HG03520 (cell line): Measurements from ENCODE around the gene USH2A.

ENCODE experiments used
- ATAC-seq: cut with Tn5 transposase; IDR thresholded peaks from one replicate; pipeline ENCODE4 v1.9.1; 2021; ENCODE audit warnings: mild to moderate bottlenecking, moderate library complexity; ENCODE audit not compliant: unreplicated experiment

The USH2A gene, protein sequence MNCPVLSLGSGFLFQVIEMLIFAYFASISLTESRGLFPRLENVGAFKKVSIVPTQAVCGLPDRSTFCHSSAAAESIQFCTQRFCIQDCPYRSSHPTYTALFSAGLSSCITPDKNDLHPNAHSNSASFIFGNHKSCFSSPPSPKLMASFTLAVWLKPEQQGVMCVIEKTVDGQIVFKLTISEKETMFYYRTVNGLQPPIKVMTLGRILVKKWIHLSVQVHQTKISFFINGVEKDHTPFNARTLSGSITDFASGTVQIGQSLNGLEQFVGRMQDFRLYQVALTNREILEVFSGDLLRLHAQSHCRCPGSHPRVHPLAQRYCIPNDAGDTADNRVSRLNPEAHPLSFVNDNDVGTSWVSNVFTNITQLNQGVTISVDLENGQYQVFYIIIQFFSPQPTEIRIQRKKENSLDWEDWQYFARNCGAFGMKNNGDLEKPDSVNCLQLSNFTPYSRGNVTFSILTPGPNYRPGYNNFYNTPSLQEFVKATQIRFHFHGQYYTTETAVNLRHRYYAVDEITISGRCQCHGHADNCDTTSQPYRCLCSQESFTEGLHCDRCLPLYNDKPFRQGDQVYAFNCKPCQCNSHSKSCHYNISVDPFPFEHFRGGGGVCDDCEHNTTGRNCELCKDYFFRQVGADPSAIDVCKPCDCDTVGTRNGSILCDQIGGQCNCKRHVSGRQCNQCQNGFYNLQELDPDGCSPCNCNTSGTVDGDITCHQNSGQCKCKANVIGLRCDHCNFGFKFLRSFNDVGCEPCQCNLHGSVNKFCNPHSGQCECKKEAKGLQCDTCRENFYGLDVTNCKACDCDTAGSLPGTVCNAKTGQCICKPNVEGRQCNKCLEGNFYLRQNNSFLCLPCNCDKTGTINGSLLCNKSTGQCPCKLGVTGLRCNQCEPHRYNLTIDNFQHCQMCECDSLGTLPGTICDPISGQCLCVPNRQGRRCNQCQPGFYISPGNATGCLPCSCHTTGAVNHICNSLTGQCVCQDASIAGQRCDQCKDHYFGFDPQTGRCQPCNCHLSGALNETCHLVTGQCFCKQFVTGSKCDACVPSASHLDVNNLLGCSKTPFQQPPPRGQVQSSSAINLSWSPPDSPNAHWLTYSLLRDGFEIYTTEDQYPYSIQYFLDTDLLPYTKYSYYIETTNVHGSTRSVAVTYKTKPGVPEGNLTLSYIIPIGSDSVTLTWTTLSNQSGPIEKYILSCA (N-terminal part only)

DNA sequence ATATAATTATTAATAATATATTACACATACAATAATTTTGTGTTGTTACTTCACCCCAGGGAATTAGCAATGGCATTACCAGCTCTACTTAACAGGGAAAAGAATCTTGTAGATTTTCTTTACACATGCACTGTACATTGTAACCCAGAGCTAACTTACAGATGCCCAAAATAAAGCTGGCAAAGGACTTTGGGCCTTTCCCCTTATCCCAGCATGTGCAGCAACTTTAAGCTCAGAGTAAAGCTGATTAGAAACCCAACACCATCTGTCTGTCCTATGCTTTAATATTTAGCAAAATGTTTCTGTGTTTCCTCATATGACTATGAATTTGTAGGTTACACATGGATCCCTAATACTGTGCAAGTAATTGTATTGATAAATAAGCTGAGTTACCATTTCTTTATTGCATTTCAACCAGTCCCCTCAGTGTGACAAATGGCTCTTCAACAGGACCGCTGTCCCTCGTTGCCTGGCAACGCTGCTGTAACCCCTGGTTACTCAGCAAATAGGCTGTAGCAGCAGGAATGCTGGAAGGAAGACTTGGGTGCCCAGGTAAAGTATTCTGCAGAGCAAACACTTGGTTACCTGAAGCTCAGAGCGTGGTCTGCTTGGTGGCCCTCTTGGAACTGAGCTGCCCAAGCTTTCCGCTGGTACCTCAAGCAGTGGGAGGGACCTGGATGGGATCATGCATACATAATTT, at the start of gene USH2A:
TSS of gene USH2A (minus strand) at position 628 of the 700 bp plus-strand sequence. CDS start 1,112 bp downstream, outside the sequence.
- no peak for ATAC-seq

DNA sequence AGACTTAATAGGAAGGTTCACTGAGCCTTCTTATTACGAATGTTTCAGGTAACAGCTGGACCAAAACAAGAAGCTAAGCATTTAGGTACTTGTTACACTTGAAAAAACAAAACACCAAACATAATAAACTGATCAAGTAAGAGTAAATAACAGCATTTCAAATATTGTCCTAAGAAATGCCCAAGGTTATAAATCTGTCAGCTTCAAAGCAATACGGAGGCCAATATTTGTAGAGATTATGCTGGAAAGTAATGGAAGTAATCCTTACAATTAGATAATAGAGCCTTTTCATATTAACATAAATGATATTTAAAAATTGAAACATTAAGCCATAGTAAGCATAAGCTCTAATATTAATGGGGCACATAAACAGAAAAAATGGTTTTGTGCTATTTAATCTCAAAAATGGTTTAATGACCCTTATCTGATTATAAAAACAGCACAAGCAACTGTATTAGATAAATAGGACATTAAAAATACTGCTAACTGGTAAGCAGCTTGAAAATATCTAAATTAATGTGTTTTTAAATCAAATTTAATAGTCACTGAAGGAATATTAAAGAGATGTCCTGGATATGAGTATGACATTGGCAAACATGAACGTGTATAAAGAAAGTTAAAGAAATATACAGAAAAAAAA, 43.0 kb upstream of the USH2A start:
- no peak for ATAC-seq

- no peak for ATAC-seq
These were observed 41.2 kb upstream of the USH2A start for GRCh38 chr1:216464489-216464888.

DNA sequence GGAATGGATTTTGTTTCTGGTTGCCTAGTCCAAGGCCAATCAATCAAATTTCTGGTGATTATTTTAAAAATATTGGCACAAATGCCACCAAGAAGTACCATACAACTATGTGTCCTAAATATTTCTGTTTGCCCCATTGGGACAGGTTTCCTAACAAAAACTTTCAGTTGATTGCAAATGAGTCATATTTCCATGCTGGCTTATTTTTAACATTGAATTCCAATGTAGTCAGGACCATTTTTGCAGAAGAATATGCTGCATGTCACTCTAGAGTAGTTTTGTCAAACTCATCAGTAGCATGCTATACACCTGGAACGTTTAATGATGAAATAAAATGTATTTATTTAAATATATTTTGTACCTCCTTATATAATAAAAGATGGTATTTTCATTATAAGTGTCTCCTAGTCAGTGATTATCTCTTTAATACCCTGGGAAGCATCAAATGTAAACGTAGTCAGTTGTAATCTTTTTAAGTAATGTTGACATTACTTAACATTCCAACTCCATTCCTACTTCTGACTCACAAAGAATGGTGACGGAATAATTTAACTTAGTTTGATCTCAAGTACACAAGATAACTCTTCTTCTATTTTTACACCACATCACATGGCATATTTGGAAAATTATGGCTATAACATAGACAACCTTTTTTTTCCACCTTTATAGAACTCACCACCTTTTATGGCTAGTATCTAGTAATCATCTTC, 39.0 kb upstream of the USH2A start:
- ATAC-seq, result no peak

- ATAC-seq, result no peak
These were observed 38.2 kb upstream of the USH2A start for GRCh38 chr1:216461466-216461865.

- ATAC-seq, result no peak
These were observed 36.5 kb upstream of the USH2A start for GRCh38 chr1:216459651-216460207.

DNA sequence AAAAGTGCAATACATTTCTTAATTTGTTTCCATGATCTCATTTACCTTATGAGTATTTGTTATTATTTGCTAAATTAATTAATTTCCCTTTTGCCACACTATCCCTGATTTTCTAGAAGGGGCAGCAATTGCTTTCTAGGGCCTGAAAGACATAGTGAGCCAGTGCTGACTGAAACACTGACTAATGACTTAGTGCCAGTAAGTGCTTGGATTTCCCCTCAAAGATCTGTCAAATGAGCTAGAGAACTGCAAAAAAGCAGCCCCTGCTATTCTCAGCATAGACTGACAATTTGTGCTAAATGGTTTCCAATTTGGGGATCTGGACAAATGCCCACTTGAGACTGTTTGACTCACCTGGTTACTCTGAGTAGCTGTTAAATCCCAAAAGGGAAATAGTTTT, 35.6 kb upstream of the USH2A start:
- ATAC-seq, result no peak

DNA sequence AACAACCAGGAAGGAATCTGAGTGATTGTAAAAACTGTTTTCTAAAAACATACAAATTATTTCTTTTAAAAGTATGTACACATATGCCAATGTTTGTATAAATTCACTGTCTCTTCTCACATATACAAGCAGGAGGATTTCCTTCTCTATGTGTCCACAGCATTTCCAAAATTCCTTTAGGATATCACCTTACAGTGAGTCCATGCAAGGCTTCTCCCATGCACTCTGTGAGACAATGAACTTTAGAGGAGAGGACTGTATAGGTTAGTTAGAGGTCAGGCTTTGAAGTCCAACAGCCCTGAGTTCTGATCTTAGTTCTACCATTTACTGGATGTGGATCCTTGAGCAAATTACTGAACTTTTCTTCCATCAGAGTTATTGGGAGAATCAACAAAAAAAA, 34.1 kb upstream of the USH2A start:
- no peak for ATAC-seq

DNA sequence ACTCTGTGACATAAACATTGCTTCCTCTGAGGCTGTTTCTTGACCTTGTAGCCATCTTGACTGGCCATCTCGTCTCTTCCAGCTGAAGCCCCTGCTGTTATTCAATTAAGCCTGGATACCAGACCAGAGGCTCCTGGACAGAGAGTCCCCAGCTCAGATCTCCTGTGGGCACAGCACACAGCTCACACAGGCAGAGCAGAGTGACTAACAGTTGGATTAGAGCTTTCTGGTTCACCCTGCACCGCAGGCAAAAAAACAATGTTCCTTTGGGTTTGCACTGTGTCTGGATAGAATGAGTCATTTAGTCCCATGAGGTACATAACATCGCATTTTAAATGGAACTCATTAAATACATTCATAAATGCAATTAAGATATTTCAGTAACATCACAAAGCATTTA, 33.4 kb upstream of the USH2A start:
- no peak for ATAC-seq

GRCh38 chr1:216453777-216454176, 30.5 kb upstream of the USH2A start:
- ATAC-seq, result no peak

DNA sequence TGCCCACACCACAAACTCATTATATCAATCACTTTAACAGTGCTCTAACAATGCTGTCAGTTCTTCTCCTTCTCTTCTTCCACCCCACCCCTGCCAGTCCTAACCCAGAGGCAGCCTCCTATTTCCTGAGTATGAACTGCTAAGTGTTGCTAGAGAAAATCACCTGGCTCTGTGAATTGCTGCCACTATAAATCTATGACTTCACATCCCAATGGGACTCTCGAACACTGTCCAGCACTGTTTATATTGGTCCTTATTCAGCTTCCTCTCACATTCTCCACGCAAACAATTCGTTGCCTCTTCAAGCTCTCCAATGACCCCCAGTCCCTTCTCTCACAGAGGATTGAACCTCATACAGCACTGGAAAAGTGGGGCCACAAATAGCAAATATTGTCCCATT, 27.0 kb upstream of the USH2A start:
- ATAC-seq, result no peak

DNA sequence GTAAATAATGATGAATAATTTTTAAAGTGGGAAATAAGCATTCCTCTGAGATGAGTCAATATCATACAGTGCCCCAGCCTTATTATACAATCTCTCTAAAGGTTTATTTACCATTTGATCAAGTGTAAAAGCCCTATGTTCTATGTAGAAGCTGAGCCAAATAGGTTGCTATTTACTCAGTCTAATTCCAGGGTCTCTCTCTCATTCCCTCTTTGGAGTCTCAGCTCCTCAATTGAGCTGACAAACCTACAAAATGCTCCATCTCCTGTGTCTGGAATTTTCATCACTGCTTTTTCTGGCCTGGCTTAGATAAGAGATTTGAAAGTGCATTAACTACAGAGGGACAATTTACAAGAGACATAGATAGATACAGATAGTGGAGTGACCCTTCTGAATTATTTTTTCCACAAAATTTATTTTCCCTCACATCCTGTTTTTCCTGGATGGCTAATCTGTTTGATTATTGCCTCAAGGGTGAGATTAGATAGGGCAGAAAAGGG, 24.8 kb upstream of the USH2A start:
- ATAC-seq, result no peak

DNA sequence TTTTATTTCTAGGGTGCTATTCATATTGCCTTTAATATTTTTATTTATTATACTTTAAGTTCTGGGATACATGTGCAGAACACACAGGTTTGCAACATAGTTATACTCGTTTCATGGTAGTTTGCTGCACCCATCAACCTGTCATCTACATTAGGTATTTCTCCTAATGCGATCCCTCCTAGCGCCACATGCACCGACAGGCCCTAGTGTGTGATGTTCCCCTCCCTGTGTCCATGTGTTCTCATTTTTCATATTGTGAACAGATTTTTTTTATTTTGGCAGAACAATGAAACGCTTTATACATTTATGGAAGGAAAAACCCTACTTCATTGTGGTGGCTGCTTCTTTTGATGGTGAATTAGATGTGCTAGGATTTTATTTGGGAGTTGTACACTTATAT, 14.4 kb upstream of the USH2A start:
- ATAC-seq, result no peak

DNA sequence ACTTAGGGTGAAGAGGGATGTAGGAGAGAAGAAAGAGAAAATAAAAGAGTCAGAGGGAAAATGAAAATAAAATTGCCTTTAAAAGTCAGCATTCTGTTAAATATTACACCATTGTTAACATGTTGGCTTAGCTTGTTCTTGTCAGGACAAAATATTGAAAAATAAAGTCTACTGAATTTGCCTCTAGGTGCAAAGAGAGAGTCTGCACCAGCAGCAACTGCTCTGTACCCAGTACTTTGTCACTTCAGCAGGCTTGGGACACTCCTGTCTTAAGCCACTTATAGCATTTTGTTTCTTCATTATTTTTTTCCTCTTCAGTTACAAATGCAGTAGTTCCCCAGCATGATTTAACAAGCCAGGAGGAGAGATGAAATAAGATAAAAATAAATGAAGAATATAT, 11.0 kb upstream of the USH2A start:
- no peak for ATAC-seq

DNA sequence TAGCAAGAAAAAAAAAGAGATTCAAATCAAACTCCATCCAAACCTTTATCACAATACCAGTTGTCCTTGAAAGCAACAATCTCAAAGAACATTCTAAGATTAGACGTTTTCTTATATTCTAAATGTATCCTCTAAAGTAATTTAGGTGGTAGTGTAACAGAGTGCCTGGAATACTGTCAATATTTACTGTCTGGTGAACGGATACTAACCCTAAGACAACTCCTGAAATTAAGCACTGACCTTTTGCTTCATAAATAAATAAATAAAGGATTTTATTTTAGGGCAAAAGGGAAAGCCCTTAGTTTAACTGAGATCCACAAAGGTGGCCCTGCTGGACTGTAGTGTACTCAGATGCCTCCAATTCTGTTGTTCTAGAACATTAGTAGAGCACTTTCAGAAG, 9.9 kb upstream of the USH2A start:
- ATAC-seq, result no peak

GRCh38 chr1:216430744-216431143, 7.5 kb upstream of the USH2A start:
- no peak for ATAC-seq

DNA sequence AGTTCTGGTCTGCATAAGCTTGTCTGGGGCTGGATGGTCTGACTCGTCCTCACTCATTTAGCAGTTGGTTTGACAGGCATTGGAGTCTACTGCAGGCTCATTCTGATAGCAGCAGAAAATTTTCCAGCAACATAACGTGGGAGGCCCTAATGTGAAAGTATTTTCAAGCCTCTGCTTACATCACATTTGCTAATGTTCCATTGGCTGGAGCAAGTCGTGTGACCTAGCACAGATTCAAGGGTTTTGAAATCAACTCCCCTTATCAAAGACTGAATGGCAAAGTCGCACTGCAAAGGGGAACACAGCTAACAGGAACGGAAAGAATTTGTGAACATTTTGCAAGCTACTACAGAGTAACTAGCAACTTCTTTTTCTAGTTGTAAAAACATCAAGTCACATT, 2.3 kb upstream of the USH2A start:
- peak; percentile 38 for ATAC-seq

GRCh38 chr1:216420746-216421145, 2.5 kb downstream of the USH2A start:
- no peak for ATAC-seq

DNA sequence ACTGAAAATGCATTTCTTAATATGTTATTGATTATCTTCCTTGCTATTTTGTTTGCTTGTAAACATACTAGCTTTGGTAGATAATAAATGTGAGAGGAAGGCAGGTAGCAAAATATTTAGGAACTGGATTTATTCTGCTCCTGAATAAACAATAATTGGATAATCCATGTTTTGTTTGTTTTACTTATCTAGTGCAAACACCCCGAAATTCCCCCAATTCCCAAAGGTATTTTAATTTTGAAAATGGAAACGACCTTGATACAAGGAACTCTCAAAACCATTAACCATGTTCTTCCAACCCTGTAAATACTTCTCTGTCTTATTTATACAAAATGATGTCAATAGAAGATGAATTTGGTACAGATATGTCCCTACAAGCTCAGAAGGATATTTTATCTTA, 3.0 kb downstream of the USH2A start:
- no peak for ATAC-seq
